Endothelial cell of umbilical vein (primary cell): Measurements from ENCODE around the gene LAMB2. TPM values are rescaled to one million over a fixed set of nuclear protein-coding genes. Genes with fewer than 3 reads are reported as not detected.

Experiments used
- BruUV-seq: library from RNA; stranded (reverse); fragments of 400-500 nt; replicated peaks from 2 replicates; lab custom pipeline; 2021; lab: Mats Ljungman, UMichigan
- CTCF ChIA-PET: fragments of 300-600, 350-600 bp; sonication (Branson Sonifier 250); formaldehyde crosslinking; loops from one replicate; lab custom pipeline; 2021; ENCODE audit warnings: antibody characterized with exemption, inconsistent platforms; lab: Charles Lee
- POLR2A ChIA-PET: fragments of 300-600, 350-600 bp; sonication (Branson Sonifier 250); formaldehyde crosslinking; loops from one replicate; lab custom pipeline; 2021; ENCODE audit warnings: antibody characterized with exemption, inconsistent platforms; lab: Charles Lee
- DNase-seq: peaks from one replicate; pipeline ENCODE4 v3.0.0-alpha.2; 2011; ENCODE audit warnings: low read depth, low spot score
- FAIRE-seq: peaks from 2 replicates; lab custom pipeline; 2011; peaks lifted over from hg19 to GRCh38; lab: Jason Lieb, UNC
- H2AFZ ChIP-seq: 2 replicates; pipeline ENCODE4 v1.6.0; 2012; ENCODE audit warnings: low read depth, low read length, control low read depth, inconsistent platforms
- H3K27ac ChIP-seq: 2 replicates; pipeline ENCODE4 v1.5.1; 2011; ENCODE audit warnings: low read depth, mild to moderate bottlenecking, control low read depth, low read length, moderate library complexity; ENCODE audit not compliant: insufficient read depth
- H3K27me3 ChIP-seq, 2 experiments: 2 replicates each; pipeline versions ENCODE4 v1.6.0 to v1.6.1; 2011; ENCODE audit warnings: low read length in 2 of 2, mixed read lengths in 1 of 2; ENCODE audit not compliant: control insufficient read depth in 2 of 2, insufficient read depth in 2 of 2
- H3K36me3 ChIP-seq, 2 experiments: 2 replicates in 1 of 2; 3 replicates in 1 of 2; pipeline ENCODE4 v1.5.1; 2011; ENCODE audit warnings: low read length in 2 of 2, mild to moderate bottlenecking in 1 of 2, moderate library complexity in 1 of 2; ENCODE audit not compliant: control insufficient read depth in 2 of 2, insufficient read depth in 2 of 2; ENCODE audit errors: extremely low read depth in 1 of 2
- H3K4me1 ChIP-seq: 3 replicates; pipeline ENCODE4 v1.5.1; 2011; ENCODE audit warnings: mild to moderate bottlenecking, low read length; ENCODE audit not compliant: control insufficient read depth, insufficient read depth; ENCODE audit errors: extremely low read depth
- H3K4me2 ChIP-seq: 2 replicates; pipeline ENCODE4 v1.6.1; 2011; ENCODE audit warnings: low read length, control low read depth, mixed read lengths; ENCODE audit not compliant: insufficient read depth
- H3K4me3 ChIP-seq, 3 experiments: fragments of 200-600 bp in 1 of 3; sonication (generic), shearing (Covaris generic) in 1 of 3; replicated peaks in 1 of 3; 2 replicates each; pipeline ENCODE4 v1.5.1; 2011 to 2016; ENCODE audit warnings: control low read depth in 3 of 3, low read length in 3 of 3, mild to moderate bottlenecking in 2 of 3, inconsistent platforms in 1 of 3, low read depth in 1 of 3, moderate library complexity in 1 of 3; ENCODE audit not compliant: insufficient read depth in 1 of 3
- H3K79me2 ChIP-seq: 2 replicates; pipeline ENCODE4 v1.6.0; 2012; ENCODE audit warnings: low read length, inconsistent platforms; ENCODE audit not compliant: control insufficient read depth, insufficient read depth
- H3K9ac ChIP-seq: replicated peaks from 2 replicates; pipeline ENCODE3; 2011; ENCODE audit warnings: low read length, control low read depth; ENCODE audit not compliant: insufficient read depth; ENCODE audit errors: extremely low read depth
- H3K9me1 ChIP-seq: replicated peaks from 3 replicates; pipeline ENCODE4 v1.6.0; 2011; ENCODE audit warnings: mild to moderate bottlenecking, low read length; ENCODE audit not compliant: control insufficient read depth, insufficient read depth; ENCODE audit errors: extremely low read depth
- H3K9me3 ChIP-seq: replicated peaks from 2 replicates; pipeline ENCODE4 v1.5.1; 2012; ENCODE audit warnings: low read length, inconsistent platforms; ENCODE audit not compliant: control insufficient read depth, insufficient read depth
- H4K20me1 ChIP-seq: replicated peaks from 2 replicates; pipeline ENCODE3; 2011; ENCODE audit warnings: mild to moderate bottlenecking, low read length; ENCODE audit not compliant: control insufficient read depth, insufficient read depth; ENCODE audit errors: extremely low read depth
- EZH2 ChIP-seq: IDR thresholded peaks from 2 replicates; pipeline ENCODE4 v1.6.1; 2012; ENCODE audit warnings: borderline replicate concordance, low read depth, mild to moderate bottlenecking, moderate library complexity, low read length, inconsistent platforms; ENCODE audit not compliant: severe bottlenecking
- FOS ChIP-seq: IDR thresholded peaks from 2 replicates; pipeline ENCODE4 v1.6.1; 2011; ENCODE audit warnings: mild to moderate bottlenecking, low read length, moderate library complexity, borderline replicate concordance; ENCODE audit not compliant: insufficient read depth
- GATA2 ChIP-seq: IDR thresholded peaks from 2 replicates; pipeline ENCODE4 v1.7.0; 2011; ENCODE audit warnings: low read depth, mild to moderate bottlenecking, moderate library complexity, mixed read lengths, low read length; ENCODE audit not compliant: insufficient read length, insufficient read depth
- JUN ChIP-seq: IDR thresholded peaks from 2 replicates; pipeline ENCODE4 v1.6.1; 2011; ENCODE audit warnings: borderline replicate concordance, low read depth; ENCODE audit not compliant: insufficient read length, insufficient read depth
- MAX ChIP-seq: IDR thresholded peaks from 2 replicates; pipeline ENCODE4 v1.6.1; 2011; ENCODE audit not compliant: insufficient read depth, insufficient read length
- MYC ChIP-seq: IDR thresholded peaks from one replicate; pipeline ENCODE4 v1.6.1; 2011; ENCODE audit warnings: mild to moderate bottlenecking, low read depth, low read length
- POLR2A ChIP-seq: IDR thresholded peaks from 2 replicates; pipeline ENCODE4 v1.6.1; 2012; ENCODE audit warnings: low read depth, mild to moderate bottlenecking, control low read depth, low read length
- POLR2AphosphoS5 ChIP-seq: IDR thresholded peaks from 2 replicates; pipeline ENCODE4 v1.6.1; 2012; ENCODE audit warnings: low read depth, mild to moderate bottlenecking, control low read depth, low read length, moderate library complexity; ENCODE audit not compliant: insufficient read depth
- dilution Hi-C: fragments of 300-500 bp; cut with MboI; formaldehyde crosslinking; loops from one replicate; pipeline ENCODE4 v1.15.0; 2019; ENCODE audit warnings: low sequenced_read_pairs; ENCODE audit not compliant: extremely low pct_ligation_motif_present
- intact Hi-C: fragments of 100-400 bp; cut with micrococcal nuclease; formaldehyde crosslinking; loops from one replicate; pipeline ENCODE4 v1.10.0; 2022
- polyA plus RNA-seq, 4 experiments: library from polyadenylated mRNA; depleted of rRNA in 3 of 4; stranded (reverse) in 3 of 4; unstranded in 1 of 4; fragments of >200 nt; gene quantifications; 2 replicates each; pipeline versions ENCODE4 v1.2.1 to v1.2.3, GENCODE V29; 2011 to 2012; ENCODE audit warnings: missing spikeins in 1 of 4
- total RNA-seq: library from RNA; stranded (reverse); gene quantifications from 2 replicates; pipeline ENCODE4 v1.2.3, GENCODE V29; 2021
- TF ChIP-seq, protein P1 (sequence below), 2 donors: IDR thresholded peaks; 1 replicate in 1 of 2; 2 replicates in 1 of 2; pipeline ENCODE4 v1.5.1; 2011; ENCODE audit warnings: low read length in 2 of 2, mild to moderate bottlenecking in 2 of 2, moderate library complexity in 2 of 2, control low read depth in 1 of 2, inconsistent platforms in 1 of 2, low read depth in 1 of 2; ENCODE audit not compliant: insufficient read depth in 1 of 2; ENCODE audit errors: extremely low read depth in 1 of 2

LAMB2 gene
- total and polyA plus RNA-seq, 2 donors (not counting 3 experiments of a cell fraction or from before 2014, with no cell fraction given): 423 to 764 TPM

- BruUV-seq: no TSS peak
- peak overlapping the region; percentile 86 for H3K4me2 ChIP-seq
- H3K27ac ChIP-seq: peak overlapping the region; percentile 51
Measured at GRCh38 chr3:49166752-49167556, 34.1 kb upstream of the LAMB2 start.

More at GRCh38 chr3:49166752-49167556, 34.1 kb upstream of the LAMB2 start:
- Histone ChIP-seq H3K4me1 (peaks cover 18% of the 10 kb centered on the region), H3K27me3 (no peaks in the 10 kb centered on the region), H2AFZ (peak overlapping the region; percentile 97), H3K9ac (peak overlapping the region; percentile 84), H3K9me3 (no peaks in the 10 kb centered on the region), H3K9me1 (no peaks in the 10 kb centered on the region), H3K36me3 (peaks cover 2 to 14% of the 10 kb centered on the region in 2 experiments), H3K4me3 (peak overlapping the region; percentile 36 to 81 (median 71)), H3K79me2 (peaks cover 22% of the 10 kb centered on the region), H4K20me1 (no peaks in the 10 kb centered on the region)
- dilution Hi-C loops (no loop called here), intact Hi-C loops (no loop called here)
- POLR2A ChIA-PET: no interaction called here
- no peak for DNase-seq
- CTCF ChIA-PET: interaction anchor here (8.5 kb wide), 1 partner anchor 282 kb away, joined by 87 read pairs; no protein-coding TSS in a partner anchor
- FAIRE-seq: no peak
- no peak for TF ChIP-seq POLR2AphosphoS5
- TF ChIP-seq FOS: no peak
- no peak for TF ChIP-seq EZH2
- no peak for TF ChIP-seq GATA2
- TF ChIP-seq POLR2A: no peak
- TF ChIP-seq, protein P1, sequence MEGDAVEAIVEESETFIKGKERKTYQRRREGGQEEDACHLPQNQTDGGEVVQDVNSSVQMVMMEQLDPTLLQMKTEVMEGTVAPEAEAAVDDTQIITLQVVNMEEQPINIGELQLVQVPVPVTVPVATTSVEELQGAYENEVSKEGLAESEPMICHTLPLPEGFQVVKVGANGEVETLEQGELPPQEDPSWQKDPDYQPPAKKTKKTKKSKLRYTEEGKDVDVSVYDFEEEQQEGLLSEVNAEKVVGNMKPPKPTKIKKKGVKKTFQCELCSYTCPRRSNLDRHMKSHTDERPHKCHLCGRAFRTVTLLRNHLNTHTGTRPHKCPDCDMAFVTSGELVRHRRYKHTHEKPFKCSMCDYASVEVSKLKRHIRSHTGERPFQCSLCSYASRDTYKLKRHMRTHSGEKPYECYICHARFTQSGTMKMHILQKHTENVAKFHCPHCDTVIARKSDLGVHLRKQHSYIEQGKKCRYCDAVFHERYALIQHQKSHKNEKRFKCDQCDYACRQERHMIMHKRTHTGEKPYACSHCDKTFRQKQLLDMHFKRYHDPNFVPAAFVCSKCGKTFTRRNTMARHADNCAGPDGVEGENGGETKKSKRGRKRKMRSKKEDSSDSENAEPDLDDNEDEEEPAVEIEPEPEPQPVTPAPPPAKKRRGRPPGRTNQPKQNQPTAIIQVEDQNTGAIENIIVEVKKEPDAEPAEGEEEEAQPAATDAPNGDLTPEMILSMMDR (IDR thresholded peaks at IDR 0.05; ENCODE audit: extremely low read depth in 1 of 2, insufficient read depth in 1 of 2, low read depth in 1 of 2, low read length in 2 of 2): no peak
- TF ChIP-seq MAX: no peak
- no peak for TF ChIP-seq MYC
- TF ChIP-seq JUN: no peak
